KMS-11 (cell line): ENCODE measurements around the gene ZIK1.

Experiments
- H2AFZ ChIP-seq: fragments of 200-600 bp; sonication (generic); 2 replicates; pipeline ENCODE4 v1.6.1; 2016; ENCODE audit warnings: antibody characterized with exemption, mixed run types, low read depth
- H3K27ac ChIP-seq: fragments of 200-600 bp; sonication (generic); 2 replicates; pipeline ENCODE4 v1.6.1; 2016; ENCODE audit warnings: mild to moderate bottlenecking, mixed run types
- H3K27me3 ChIP-seq: fragments of 200-600 bp; sonication (generic); 2 replicates; pipeline ENCODE4 v1.6.1; 2017; ENCODE audit warnings: mild to moderate bottlenecking, low read depth, mixed run types, moderate library complexity; ENCODE audit not compliant: insufficient read depth
- H3K36me3 ChIP-seq: fragments of 200-600 bp; sonication (generic); 2 replicates; pipeline ENCODE4 v1.6.1; 2017; ENCODE audit warnings: mild to moderate bottlenecking, mixed run types; ENCODE audit not compliant: insufficient read depth
- H3K4me1 ChIP-seq: fragments of 200-600 bp; sonication (generic); 2 replicates; pipeline ENCODE4 v1.6.1; 2016; ENCODE audit warnings: mild to moderate bottlenecking, low read depth, mixed run types; ENCODE audit not compliant: poor library complexity, severe bottlenecking
- H3K4me2 ChIP-seq: fragments of 200-600 bp; sonication (generic); 2 replicates; pipeline ENCODE4 v1.7.0; 2016; ENCODE audit warnings: mild to moderate bottlenecking, mixed run types
- H3K4me3 ChIP-seq: fragments of 200-600 bp; sonication (generic); IDR thresholded peaks from 2 replicates; pipeline ENCODE4 v1.6.1; 2017; ENCODE audit warnings: low read depth, low read length, mixed read lengths; ENCODE audit not compliant: insufficient read depth
- H3K79me2 ChIP-seq: fragments of 200-600 bp; sonication (generic); 2 replicates; pipeline ENCODE4 v1.6.1; 2016; ENCODE audit warnings: low read depth, mixed run types; ENCODE audit not compliant: insufficient read depth
- H3K9ac ChIP-seq: fragments of 200-600 bp; sonication (generic); 2 replicates; pipeline ENCODE4 v1.6.1; 2016; ENCODE audit warnings: mild to moderate bottlenecking, mixed run types
- H4K20me1 ChIP-seq: fragments of 200-600 bp; sonication (generic); 2 replicates; pipeline ENCODE4 v1.6.1; 2016; ENCODE audit warnings: mild to moderate bottlenecking, mixed run types; ENCODE audit not compliant: insufficient read depth
- CTCF ChIP-seq: fragments of 200-600 bp; sonication (generic); conservative IDR thresholded peaks from 2 replicates; pipeline ENCODE4 v1.6.1; 2017; ENCODE audit warnings: low read depth, mild to moderate bottlenecking, antibody characterized with exemption, low read length, moderate library complexity, mixed read lengths

The ZIK1 gene

GRCh38 chr19:57583521-57584416 is at the start of gene ZIK1:
Gene ZIK1, plus strand, starts transcription at chr19:57584145. Its CDS starts 212 bp downstream, at chr19:57584357.
- TF ChIP-seq CTCF = no peak
- no peak within 1 kb of the TSS for H3K4me3 ChIP-seq
- H4K20me1 ChIP-seq = no peaks in the 10 kb centered on the region

GRCh38 chr19:57537953-57538547 is 45.9 kb upstream of the ZIK1 start:
- Histone ChIP-seq H3K4me2 (no peak overlapping the region), H3K9ac (no peak overlapping the region), H4K20me1 (no peaks in the 10 kb centered on the region), H3K27me3 (no peaks in the 10 kb centered on the region), H3K27ac (no peak overlapping the region), H2AFZ (no peak overlapping the region), H3K4me3 (no peak overlapping the region), H3K79me2 (no peaks in the 10 kb centered on the region), H3K4me1 (no peaks in the 10 kb centered on the region), H3K36me3 (no peaks in the 10 kb centered on the region)
- no peak for TF ChIP-seq CTCF

More at GRCh38 chr19:57583521-57584416, at the start of gene ZIK1:
- H3K27me3 ChIP-seq = no peaks in the 10 kb centered on the region
- H3K4me1 ChIP-seq = no peaks in the 10 kb centered on the region
- no peak within 1 kb of the TSS for H2AFZ ChIP-seq
- H3K27ac ChIP-seq = no peak within 1 kb of the TSS
- no peaks in the 10 kb centered on the region for H3K36me3 ChIP-seq
- no peaks in the 10 kb centered on the region for H3K79me2 ChIP-seq
- no peak within 1 kb of the TSS for H3K9ac ChIP-seq
- no peak within 1 kb of the TSS for H3K4me2 ChIP-seq

- TF ChIP-seq CTCF = no peak
- no peak overlapping the region for H3K9ac ChIP-seq
- H3K27ac ChIP-seq = no peak overlapping the region
- H4K20me1 ChIP-seq = no peaks in the 10 kb centered on the region
- no peak overlapping the region for H3K4me2 ChIP-seq
- H3K4me3 ChIP-seq = no peak overlapping the region
- no peak overlapping the region for H2AFZ ChIP-seq
- H3K79me2 ChIP-seq = no peaks in the 10 kb centered on the region
- no peaks in the 10 kb centered on the region for H3K36me3 ChIP-seq
- no peaks in the 10 kb centered on the region for H3K27me3 ChIP-seq
- H3K4me1 ChIP-seq = no peaks in the 10 kb centered on the region
These were observed 37.4 kb upstream of the ZIK1 start for GRCh38 chr19:57546513-57546912.

GRCh38 chr19:57552432-57552831 is 31.5 kb upstream of the ZIK1 start:
- no peak for TF ChIP-seq CTCF
- Histone ChIP-seq H3K27ac (no peak overlapping the region), H3K4me3 (no peak overlapping the region), H2AFZ (no peak overlapping the region), H3K4me1 (no peaks in the 10 kb centered on the region), H3K79me2 (no peaks in the 10 kb centered on the region), H3K4me2 (no peak overlapping the region), H3K27me3 (no peaks in the 10 kb centered on the region), H3K9ac (no peak overlapping the region), H3K36me3 (no peaks in the 10 kb centered on the region), H4K20me1 (no peaks in the 10 kb centered on the region)
